K562 (cell line): ENCODE data around the gene MAB21L1. TPM values are rescaled to one million over a fixed set of nuclear protein-coding genes. Genes with fewer than 3 reads are reported as not detected.

Source experiments
- E2F8 ChIP-seq: fragments of 450-650 bp; IDR thresholded peaks from 2 replicates; pipeline ENCODE4 v1.7.1; 2018; ENCODE audit warnings: mild to moderate bottlenecking, low read depth; ENCODE audit not compliant: partially characterized antibody
- HNRNPUL1 ChIP-seq: fragments of 200-400 bp; formaldehyde crosslinking; IDR thresholded peaks from 2 replicates; pipeline ENCODE4 v1.6.1; 2017; ENCODE audit warnings: low read length
- MTA2 ChIP-seq: fragments of 450-650 bp; IDR thresholded peaks from 2 replicates; pipeline ENCODE4 v1.6.1; 2016; ENCODE audit warnings: low read depth
- ZNF354B ChIP-seq: fragments of 250-450 bp; sonication (Bioruptor Pico); IDR thresholded peaks from 2 replicates; pipeline ENCODE4 v1.4.0; 2020
- polyA plus RNA-seq, 8 experiments: library from polyadenylated mRNA; depleted of rRNA in 4 of 8; stranded (reverse) in 5 of 8; unstranded in 3 of 8; fragments of >200 nt; fragmentation: Nextera tagmentation in 2 of 8; fragmentation: Illumina TruSeq in 1 of 8; extraction: Ambion mirVana in 2 of 8; extraction: Trizol in 1 of 8; gene quantifications; 2 replicates each; pipeline versions ENCODE4 v1.2.1 to v1.2.3, GENCODE V29; 2011 to 2014; ENCODE audit warnings: inconsistent platforms in 1 of 8, missing spikeins in 1 of 8
- total RNA-seq, 7 experiments: library from RNA; depleted of rRNA in 6 of 7; stranded (reverse); fragments of >200 nt in 6 of 7; fragmentation: Illumina TruSeq in 2 of 7; extraction: Trizol in 2 of 7; gene quantifications; 2 replicates each; pipeline versions ENCODE4 v1.2.1 to v1.2.3, GENCODE V29; 2011 to 2021; ENCODE audit warnings: low replicate concordance in 1 of 7
- TF ChIP-seq, protein P1 (sequence below), 3 experiments: fragments of 200-800 bp in 1 of 3; fragments of 250-450 bp in 1 of 3; fragments of 450-650 bp in 1 of 3; sonication (Bioruptor Pico) in 1 of 3; sonication (Bioruptor generic) in 1 of 3; formaldehyde crosslinking in 1 of 3; IDR thresholded peaks; 2 replicates each; pipeline versions ENCODE4 v1.6.1 to v1.8.0; 2016 to 2022; ENCODE audit warnings: mild to moderate bottlenecking in 2 of 3, missing genetic modification characterization in 2 of 3, missing compliant biosample characterization in 1 of 3, moderate library complexity in 1 of 3

MAB21L1 gene
- total and polyA plus RNA-seq, 9 of the 15 experiments (the other 6 are each of a cell fraction or from before 2014, with no cell fraction given) = not detected

DNA sequence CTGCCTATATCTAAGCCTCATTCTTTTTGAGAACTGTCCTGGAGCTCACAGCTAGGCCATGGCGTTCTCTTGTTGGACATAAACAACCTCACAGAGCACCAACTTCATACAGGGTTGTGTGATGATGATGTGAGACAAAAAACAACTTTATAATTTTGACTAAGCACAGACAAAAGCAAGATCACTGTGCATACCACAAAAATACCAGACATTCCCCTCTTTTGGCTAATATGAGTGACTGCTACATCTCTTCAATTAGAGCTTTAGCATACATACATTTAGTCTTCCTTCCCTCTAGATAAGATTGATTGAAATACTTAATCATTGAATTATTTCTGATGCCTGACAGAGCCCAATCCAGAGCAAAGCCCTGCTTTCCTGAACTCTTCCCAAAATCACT, 8.3 kb downstream of the MAB21L1 start (continued):
- TF ChIP-seq, protein P1, sequence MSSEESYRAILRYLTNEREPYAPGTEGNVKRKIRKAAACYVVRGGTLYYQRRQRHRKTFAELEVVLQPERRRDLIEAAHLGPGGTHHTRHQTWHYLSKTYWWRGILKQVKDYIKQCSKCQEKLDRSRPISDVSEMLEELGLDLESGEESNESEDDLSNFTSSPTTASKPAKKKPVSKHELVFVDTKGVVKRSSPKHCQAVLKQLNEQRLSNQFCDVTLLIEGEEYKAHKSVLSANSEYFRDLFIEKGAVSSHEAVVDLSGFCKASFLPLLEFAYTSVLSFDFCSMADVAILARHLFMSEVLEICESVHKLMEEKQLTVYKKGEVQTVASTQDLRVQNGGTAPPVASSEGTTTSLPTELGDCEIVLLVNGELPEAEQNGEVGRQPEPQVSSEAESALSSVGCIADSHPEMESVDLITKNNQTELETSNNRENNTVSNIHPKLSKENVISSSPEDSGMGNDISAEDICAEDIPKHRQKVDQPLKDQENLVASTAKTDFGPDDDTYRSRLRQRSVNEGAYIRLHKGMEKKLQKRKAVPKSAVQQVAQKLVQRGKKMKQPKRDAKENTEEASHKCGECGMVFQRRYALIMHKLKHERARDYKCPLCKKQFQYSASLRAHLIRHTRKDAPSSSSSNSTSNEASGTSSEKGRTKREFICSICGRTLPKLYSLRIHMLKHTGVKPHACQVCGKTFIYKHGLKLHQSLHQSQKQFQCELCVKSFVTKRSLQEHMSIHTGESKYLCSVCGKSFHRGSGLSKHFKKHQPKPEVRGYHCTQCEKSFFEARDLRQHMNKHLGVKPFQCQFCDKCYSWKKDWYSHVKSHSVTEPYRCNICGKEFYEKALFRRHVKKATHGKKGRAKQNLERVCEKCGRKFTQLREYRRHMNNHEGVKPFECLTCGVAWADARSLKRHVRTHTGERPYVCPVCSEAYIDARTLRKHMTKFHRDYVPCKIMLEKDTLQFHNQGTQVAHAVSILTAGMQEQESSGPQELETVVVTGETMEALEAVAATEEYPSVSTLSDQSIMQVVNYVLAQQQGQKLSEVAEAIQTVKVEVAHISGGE (CRISPR knock-in tag; IDR thresholded peaks at IDR 0.05) = no peak
- TF ChIP-seq MTA2 = no peak
- TF ChIP-seq HNRNPUL1 = no peak
- no peak for TF ChIP-seq E2F8
- no peak for TF ChIP-seq ZNF354B (CRISPR knock-in tag)
